GM18951 (cell line): ENCODE measurements around the gene RPTOR.

Experiments
- POLR2A ChIP-seq: IDR thresholded peaks from 4 replicates; pipeline ENCODE4 v1.6.1; 2011; ENCODE audit warnings: mild to moderate bottlenecking; ENCODE audit not compliant: insufficient read length, insufficient read depth; ENCODE audit errors: extremely low read depth
- in situ Hi-C: fragments of 300-500 bp; cut with MboI; formaldehyde crosslinking; loops from one replicate; pipeline ENCODE4 v1.12.0; 2022; ENCODE audit warnings: low sequenced_read_pairs, mixed read lengths, inconsistent platforms; ENCODE audit not compliant: unreplicated experiment

Gene RPTOR

DNA sequence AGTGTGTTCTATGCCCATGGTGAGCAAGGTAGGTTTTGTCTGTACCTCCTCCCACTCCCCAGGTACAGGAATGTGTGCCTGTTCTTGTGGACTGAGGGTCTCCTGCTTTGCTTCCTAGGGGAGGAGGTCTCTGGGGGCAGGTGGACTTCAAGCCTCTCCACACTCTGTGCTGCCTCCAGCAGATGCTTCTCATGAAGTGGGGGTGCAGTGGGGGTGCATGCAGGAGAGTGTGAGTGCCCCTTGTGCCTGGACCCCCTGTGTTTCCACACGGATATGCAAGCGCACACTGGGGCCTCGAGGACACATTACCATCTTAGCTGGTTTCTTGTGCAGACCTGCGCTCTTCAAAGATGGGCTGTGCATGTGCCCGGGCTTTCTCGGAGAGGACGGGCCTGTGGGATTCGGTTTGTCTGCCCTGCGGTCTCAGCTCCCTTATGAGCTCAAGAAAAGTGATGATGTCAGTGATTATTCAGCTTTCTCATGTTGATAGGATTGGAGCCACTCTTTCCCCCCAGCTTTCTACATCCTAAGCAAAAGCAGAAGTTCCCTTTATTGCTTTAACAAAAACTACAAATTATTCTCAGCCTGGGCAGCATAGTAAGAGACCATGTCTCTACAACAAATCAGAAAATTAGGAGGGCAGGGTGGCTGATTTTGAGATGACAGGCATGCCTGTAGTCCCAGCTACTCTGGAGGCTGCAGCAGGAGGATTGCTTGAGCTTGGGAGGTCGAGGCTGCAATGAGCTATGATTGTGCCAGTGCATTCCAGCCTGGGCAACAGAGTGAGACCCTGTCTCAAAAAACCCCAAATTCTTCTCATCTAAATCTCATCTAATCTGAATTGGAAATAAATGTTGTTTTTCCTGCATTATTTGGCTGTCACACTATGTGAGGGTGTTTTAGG, 86.8 kb downstream of the RPTOR start:
- no peak for TF ChIP-seq POLR2A
- in situ Hi-C loops: no loop called here

GRCh38 chr17:80632046-80632581, 87.5 kb downstream of the RPTOR start:
- in situ Hi-C loops: no loop called here
- no peak for TF ChIP-seq POLR2A

GRCh38 chr17:80633207-80633606, 88.6 kb downstream of the RPTOR start:
- TF ChIP-seq POLR2A: no peak
- in situ Hi-C loops: no loop called here

- in situ Hi-C loops: no loop called here
- no peak for TF ChIP-seq POLR2A
Observed at GRCh38 chr17:80633994-80634566, 89.4 kb downstream of the RPTOR start.

DNA sequence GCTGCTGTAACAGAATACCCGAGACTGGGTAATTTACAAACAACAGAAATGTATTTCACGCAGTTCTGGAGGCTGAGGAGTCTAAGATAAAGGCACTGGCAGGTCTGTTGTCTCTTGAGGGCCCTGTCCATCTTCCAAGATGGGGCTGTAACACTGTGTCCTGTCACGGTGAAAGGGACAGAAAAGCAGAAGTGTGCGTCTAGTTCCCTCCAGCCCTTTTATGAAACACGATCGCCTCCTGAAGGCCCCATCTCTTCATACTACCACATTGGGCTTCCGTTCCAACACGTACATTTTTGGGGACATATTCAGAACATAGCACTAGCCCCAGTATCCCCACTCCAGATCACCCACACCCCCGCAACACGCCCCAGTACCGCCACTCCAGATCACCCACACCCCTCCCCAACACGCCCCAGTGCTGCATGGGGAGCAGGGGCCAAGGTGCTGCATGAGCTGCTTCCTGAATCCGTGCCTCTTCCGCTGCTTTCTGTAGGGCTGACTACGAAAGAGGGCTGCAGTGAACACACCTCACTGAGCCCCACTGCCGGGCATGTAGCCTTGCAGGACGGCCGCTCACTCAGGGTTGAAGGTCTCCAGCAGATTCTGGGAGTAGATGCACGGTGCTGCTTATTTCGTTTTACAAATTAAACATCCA, 91.9 kb downstream of the RPTOR start:
- TF ChIP-seq POLR2A: no peak
- in situ Hi-C loops: no loop called here

- no peak for TF ChIP-seq POLR2A
- in situ Hi-C loops: no loop called here
Observed at GRCh38 chr17:80637048-80637781, 92.6 kb downstream of the RPTOR start.

DNA sequence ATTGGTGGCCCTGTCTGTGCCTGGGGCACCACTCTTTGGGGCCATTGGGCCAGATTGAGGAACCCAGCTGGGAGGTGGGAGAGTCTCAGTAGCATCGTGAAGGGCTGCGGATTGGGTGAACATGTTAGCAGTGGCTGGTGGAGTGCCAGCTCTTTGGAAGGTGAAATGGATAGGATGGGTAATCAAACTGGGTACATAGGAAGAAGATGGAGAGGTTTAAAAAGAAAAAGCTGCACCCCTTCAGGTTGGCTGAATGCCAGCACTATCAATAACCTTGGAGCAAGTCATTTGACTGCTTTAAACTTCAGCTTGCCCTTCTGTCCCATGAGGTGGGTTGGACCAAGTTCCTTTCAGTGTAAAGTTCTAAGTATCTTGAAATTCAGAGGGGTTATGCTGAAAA, 95.0 kb downstream of the RPTOR start:
- in situ Hi-C loops: no loop called here

GRCh38 chr17:80640366-80641084, 95.9 kb downstream of the RPTOR start:
- TF ChIP-seq POLR2A: no peak
- in situ Hi-C loops: no loop called here

More for the DNA sequence above, 95.0 kb downstream of the RPTOR start:
- TF ChIP-seq POLR2A: no peak

DNA sequence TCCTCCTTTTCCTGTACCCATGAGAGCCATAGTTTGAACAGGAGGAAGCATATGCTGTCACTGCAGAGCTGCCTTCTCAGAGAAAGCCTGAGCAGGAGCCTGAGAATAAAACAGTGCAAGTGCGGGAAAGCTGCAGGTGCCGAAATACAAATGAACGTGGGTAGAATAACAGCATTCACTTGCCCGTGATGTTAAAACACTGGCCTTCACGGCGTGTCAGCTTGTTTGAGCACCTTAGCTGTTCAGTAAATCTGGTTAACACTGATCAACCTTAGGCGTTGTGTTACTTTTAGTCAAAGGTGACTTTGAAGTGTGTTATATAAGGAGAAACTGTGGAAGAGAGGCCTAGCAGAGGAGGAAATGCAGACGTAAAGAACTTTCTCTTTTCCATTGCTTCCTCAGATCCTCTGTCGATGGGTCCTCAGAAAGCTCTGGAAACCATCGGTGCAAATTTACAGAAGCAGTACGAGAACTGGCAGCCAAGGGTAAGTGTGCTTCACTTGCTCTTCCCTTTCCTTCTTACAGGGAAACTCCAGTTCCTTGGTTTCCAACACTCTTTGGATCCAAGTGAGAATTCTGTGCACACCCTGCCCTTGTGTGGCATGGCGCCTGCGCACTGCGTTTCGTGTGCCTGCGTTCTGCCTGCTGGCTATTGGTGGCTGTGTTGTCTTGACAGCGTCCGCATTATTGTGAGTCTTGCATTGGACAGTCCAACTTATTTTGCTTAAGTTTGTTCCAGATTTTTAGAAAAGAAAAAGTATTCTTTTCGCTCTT, 98.9 kb downstream of the RPTOR start:
- in situ Hi-C loops: no loop called here
- no peak for TF ChIP-seq POLR2A

- in situ Hi-C loops: no loop called here
- TF ChIP-seq POLR2A: no peak
Observed at GRCh38 chr17:80644536-80644935, 99.9 kb downstream of the RPTOR start.

- in situ Hi-C loops: no loop called here
- TF ChIP-seq POLR2A: no peak
Observed at GRCh38 chr17:80645706-80646325, 101.2 kb downstream of the RPTOR start.
